Measurements from ENCODE around the gene SCYGR8. TPM values are rescaled to one million over a fixed set of nuclear protein-coding genes. Genes with fewer than 3 reads are reported as not detected.

Gene SCYGR8
- total and polyA plus RNA-seq, 8 donors: not detected

- intact Hi-C loops (cut with DNase I): no loop called here
- DNase-seq (no peak), ATAC-seq (no peak)
- Histone ChIP-seq H3K27ac (no peak overlapping the region), H3K4me1 (no peaks in the 10 kb centered on the region), H3K4me3 (no peak overlapping the region), H3K27me3 (no peaks in the 10 kb centered on the region), H3K36me3 (no peaks in the 10 kb centered on the region), H3K9me3 (no peaks in the 10 kb centered on the region)
- no peak for TF ChIP-seq CTCF (IDR thresholded peaks at IDR 0.05)
Measured at GRCh38 chr2:227772932-227773331, 27.2 kb downstream of the SCYGR8 start.

- TF ChIP-seq CTCF (IDR thresholded peaks at IDR 0.05): no peak
- no peaks in the 10 kb centered on the region for H3K4me1 ChIP-seq
- no peaks in the 10 kb centered on the region for H3K27me3 ChIP-seq
- H3K9me3 ChIP-seq: no peaks in the 10 kb centered on the region
- peak; percentile 81 for ATAC-seq
- H3K27ac ChIP-seq: no peak overlapping the region
- H3K36me3 ChIP-seq: no peaks in the 10 kb centered on the region
- no peak for DNase-seq
- intact Hi-C loops (cut with DNase I): no loop called here
- no peak overlapping the region for H3K4me3 ChIP-seq
Measured at GRCh38 chr2:227774011-227774624, 28.4 kb downstream of the SCYGR8 start.

GRCh38 chr2:227774895-227775842, 29.5 kb downstream of the SCYGR8 start:
- Histone ChIP-seq H3K27me3 (no peaks in the 10 kb centered on the region), H3K36me3 (no peaks in the 10 kb centered on the region), H3K27ac (no peak overlapping the region), H3K4me3 (no peak overlapping the region), H3K4me1 (no peaks in the 10 kb centered on the region), H3K9me3 (no peaks in the 10 kb centered on the region)
- intact Hi-C loops (cut with DNase I): no loop called here
- TF ChIP-seq CTCF (IDR thresholded peaks at IDR 0.05): no peak
- DNase-seq: no peak
- ATAC-seq: no peak

GRCh38 chr2:227780981-227781615, 35.4 kb downstream of the SCYGR8 start:
- DNase-seq (no peak), ATAC-seq (no peak)
- H3K4me1 ChIP-seq: peaks cover 0 to 6% of the 10 kb centered on the region in 2 donors
- intact Hi-C loops (cut with DNase I): no loop called here
- H3K36me3 ChIP-seq: no peaks in the 10 kb centered on the region
- no peak overlapping the region for H3K27ac ChIP-seq
- no peak for TF ChIP-seq CTCF (IDR thresholded peaks at IDR 0.05)
- no peaks in the 10 kb centered on the region for H3K27me3 ChIP-seq
- no peak overlapping the region for H3K4me3 ChIP-seq
- no peaks in the 10 kb centered on the region for H3K9me3 ChIP-seq

GRCh38 chr2:227781841-227782240, 36.1 kb downstream of the SCYGR8 start:
- TF ChIP-seq CTCF (IDR thresholded peaks at IDR 0.05): no peak
- no peaks in the 10 kb centered on the region for H3K9me3 ChIP-seq
- H3K4me3 ChIP-seq: no peak overlapping the region
- H3K27ac ChIP-seq: no peak overlapping the region
- peaks cover 0 to 6% of the 10 kb centered on the region in 2 donors for H3K4me1 ChIP-seq
- intact Hi-C loops (cut with DNase I): no loop called here
- ATAC-seq (no peak), DNase-seq (no peak)
- no peaks in the 10 kb centered on the region for H3K27me3 ChIP-seq
- no peaks in the 10 kb centered on the region for H3K36me3 ChIP-seq

Measured in left lung (tissue), 10 donors.